HUES64 (cell line): ENCODE data around the gene PRMT3.

ENCODE experiments used
- H3K27ac ChIP-seq: 2 replicates; pipeline ENCODE4 v1.7.0; 2013; ENCODE audit warnings: low read depth, low read length, inconsistent platforms
- H3K27me3 ChIP-seq: 2 replicates; pipeline ENCODE4 v1.6.1; 2013; ENCODE audit warnings: mild to moderate bottlenecking, low read length; ENCODE audit not compliant: insufficient read depth
- H3K36me3 ChIP-seq: 2 replicates; pipeline ENCODE4 v1.6.1; 2013; ENCODE audit warnings: mild to moderate bottlenecking, low read length; ENCODE audit not compliant: insufficient read depth
- H3K4me1 ChIP-seq: 2 replicates; pipeline ENCODE4 v1.6.1; 2013; ENCODE audit warnings: mild to moderate bottlenecking, low read length, moderate library complexity; ENCODE audit not compliant: insufficient read depth
- H3K4me3 ChIP-seq: 2 replicates; pipeline ENCODE4 v1.5.1; 2013; ENCODE audit warnings: mild to moderate bottlenecking, low read length, moderate library complexity
- H3K9ac ChIP-seq: 2 replicates; pipeline ENCODE4 v1.6.1; 2013; ENCODE audit warnings: mild to moderate bottlenecking, low read depth, low read length
- H3K9me3 ChIP-seq: 2 replicates; pipeline ENCODE4 v1.6.1; 2013; ENCODE audit warnings: low read depth, low read length; ENCODE audit not compliant: insufficient read depth
- WGBS: fragments of 150-250, 120-280 bp; methylation state at CpG from one replicate; pipeline ENCODE4 v1.1.7; 2013; ENCODE audit warnings: missing lambda C conversion rate; 5-methylcytosine and 5-hydroxymethylcytosine counted together

The PRMT3 gene

GRCh38 chr11:20429216-20429615 is 41.7 kb downstream of the PRMT3 start:
- H3K9me3 ChIP-seq: no peaks in the 10 kb centered on the region
- H3K27me3 ChIP-seq: no peaks in the 10 kb centered on the region
- no peaks in the 10 kb centered on the region for H3K4me1 ChIP-seq
- H3K4me3 ChIP-seq: no peak overlapping the region
- WGBS: 93% methylated on average over 5 of the region's 5 CpGs
- H3K27ac ChIP-seq: no peak overlapping the region
- H3K36me3 ChIP-seq: peaks cover 26% of the 10 kb centered on the region
- no peak overlapping the region for H3K9ac ChIP-seq

DNA sequence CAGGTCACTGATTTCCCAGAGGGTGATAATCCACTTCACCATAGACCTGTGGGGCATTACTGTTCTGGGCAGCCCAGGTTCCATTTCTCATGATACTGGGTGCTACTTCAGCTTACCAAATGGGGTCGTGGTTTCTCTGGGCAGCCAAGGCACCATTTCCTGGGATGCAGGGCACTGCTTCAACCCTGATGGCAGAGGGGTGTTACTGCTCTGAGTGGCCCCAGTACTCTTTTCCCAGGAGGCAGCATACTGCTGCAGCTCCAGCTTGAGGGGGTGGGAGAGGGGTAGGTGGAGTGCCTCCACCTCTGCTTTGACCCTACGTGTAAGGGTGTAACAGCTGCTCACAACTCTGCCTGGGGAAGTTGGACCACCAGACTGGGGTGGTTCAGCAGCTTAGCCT is 51.1 kb downstream of the PRMT3 start:
- Histone ChIP-seq H3K4me3 (no peak overlapping the region), H3K9ac (no peak overlapping the region), H3K36me3 (no peaks in the 10 kb centered on the region), H3K4me1 (peaks cover 4% of the 10 kb centered on the region; the same call in 1 of the 2 replicates), H3K27me3 (no peaks in the 10 kb centered on the region), H3K9me3 (no peaks in the 10 kb centered on the region), H3K27ac (no peak overlapping the region)
- 95% methylated on average over 2 of the region's 2 CpGs for WGBS

DNA sequence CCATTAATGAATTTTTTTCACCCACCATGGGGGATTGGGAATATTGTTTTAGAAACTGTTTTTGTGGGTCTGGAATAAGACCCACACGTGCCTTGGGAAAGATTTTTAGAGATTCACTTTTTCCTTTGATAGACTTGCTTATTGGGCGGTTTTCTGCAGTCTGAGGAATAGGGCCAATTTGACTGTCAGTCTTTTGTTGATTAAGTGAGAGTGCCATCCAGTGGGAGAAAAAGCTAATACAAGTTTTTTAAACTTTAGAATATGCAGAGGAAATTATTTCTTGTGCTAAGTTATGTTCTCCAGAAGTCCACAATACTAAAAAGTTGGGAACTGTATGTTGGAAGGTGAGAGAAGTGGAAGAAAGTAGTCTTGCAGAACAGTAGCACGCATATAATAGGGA is 56.1 kb downstream of the PRMT3 start:
- Histone ChIP-seq H3K9me3 (no peaks in the 10 kb centered on the region), H3K4me1 (peaks cover 4% of the 10 kb centered on the region; the same call in 1 of the 2 replicates), H3K36me3 (no peaks in the 10 kb centered on the region), H3K27ac (no peak overlapping the region), H3K4me3 (no peak overlapping the region), H3K27me3 (no peaks in the 10 kb centered on the region), H3K9ac (no peak overlapping the region)
- 75% methylated on average over 3 of the region's 3 CpGs for WGBS

- Histone ChIP-seq H3K9ac (no peak overlapping the region), H3K4me3 (no peak overlapping the region), H3K27me3 (no peaks in the 10 kb centered on the region), H3K27ac (no peak overlapping the region), H3K9me3 (no peaks in the 10 kb centered on the region), H3K36me3 (no peaks in the 10 kb centered on the region), H3K4me1 (peaks cover 4% of the 10 kb centered on the region; the same call in 1 of the 2 replicates)
- WGBS: 100% methylated on average over 1 of the region's 1 CpG
Observed at GRCh38 chr11:20444535-20444934, 57.0 kb downstream of the PRMT3 start.

DNA sequence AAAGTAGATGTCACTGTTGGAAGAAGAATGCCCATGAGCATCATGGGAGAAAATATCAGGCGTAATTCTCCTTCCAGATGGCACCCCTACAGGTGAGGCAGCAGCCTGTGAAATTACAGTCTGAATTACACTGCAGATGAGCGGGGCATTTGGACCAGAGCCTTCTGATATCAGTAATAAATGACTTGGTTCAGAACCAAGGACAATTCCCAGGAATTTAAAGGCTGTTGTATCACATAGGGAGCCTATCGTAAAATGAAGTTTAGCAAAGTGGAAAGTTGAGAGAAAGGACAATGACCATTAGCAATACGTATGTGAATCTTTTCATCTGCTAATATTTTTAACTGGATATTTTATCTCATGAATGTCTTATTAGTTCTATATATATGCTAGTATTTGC is 61.3 kb downstream of the PRMT3 start:
- Histone ChIP-seq H3K4me3 (no peak overlapping the region), H3K27ac (no peak overlapping the region), H3K4me1 (no peaks in the 10 kb centered on the region), H3K9me3 (no peaks in the 10 kb centered on the region), H3K36me3 (peaks cover 4% of the 10 kb centered on the region; the same call in 1 of the 2 replicates), H3K9ac (no peak overlapping the region), H3K27me3 (no peaks in the 10 kb centered on the region)
- 94% methylated on average over 3 of the region's 4 CpGs for whole genome bisulfite sequencing

- no peaks in the 10 kb centered on the region for H3K27me3 ChIP-seq
- H3K36me3 ChIP-seq: peaks cover 9% of the 10 kb centered on the region; the same call in 1 of the 2 replicates
- no peak overlapping the region for H3K27ac ChIP-seq
- H3K9ac ChIP-seq: no peak overlapping the region
- no peaks in the 10 kb centered on the region for H3K4me1 ChIP-seq
- H3K9me3 ChIP-seq: no peaks in the 10 kb centered on the region
- 100% methylated on average over 1 of the region's 2 CpGs for WGBS
- no peak overlapping the region for H3K4me3 ChIP-seq
Observed at GRCh38 chr11:20450829-20451228, 63.3 kb downstream of the PRMT3 start.

DNA sequence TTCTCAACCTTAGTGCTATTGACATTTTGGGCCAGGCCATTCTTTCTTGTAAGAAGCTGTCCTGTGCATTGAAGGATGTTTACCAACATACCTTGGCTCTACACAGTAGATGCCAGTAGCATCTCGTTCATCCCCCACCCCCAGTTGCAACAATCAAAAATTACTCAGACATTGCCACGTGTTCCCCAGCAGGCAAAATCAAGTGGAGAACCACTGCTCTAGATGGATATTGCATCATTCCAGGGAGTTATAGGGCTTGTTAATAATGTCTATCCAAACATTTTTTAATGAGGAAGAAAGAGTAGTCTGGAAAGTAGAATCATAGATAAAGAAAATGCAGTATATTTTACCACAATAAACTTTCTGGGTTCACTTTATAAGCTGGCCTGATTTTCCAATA is 64.1 kb downstream of the PRMT3 start:
- H3K27me3 ChIP-seq: no peaks in the 10 kb centered on the region
- H3K27ac ChIP-seq: no peak overlapping the region
- WGBS: 98% methylated on average over 2 of the region's 2 CpGs
- no peaks in the 10 kb centered on the region for H3K4me1 ChIP-seq
- no peaks in the 10 kb centered on the region for H3K9me3 ChIP-seq
- no peak overlapping the region for H3K4me3 ChIP-seq
- no peak overlapping the region for H3K9ac ChIP-seq
- H3K36me3 ChIP-seq: peaks cover 9% of the 10 kb centered on the region; the same call in 1 of the 2 replicates

DNA sequence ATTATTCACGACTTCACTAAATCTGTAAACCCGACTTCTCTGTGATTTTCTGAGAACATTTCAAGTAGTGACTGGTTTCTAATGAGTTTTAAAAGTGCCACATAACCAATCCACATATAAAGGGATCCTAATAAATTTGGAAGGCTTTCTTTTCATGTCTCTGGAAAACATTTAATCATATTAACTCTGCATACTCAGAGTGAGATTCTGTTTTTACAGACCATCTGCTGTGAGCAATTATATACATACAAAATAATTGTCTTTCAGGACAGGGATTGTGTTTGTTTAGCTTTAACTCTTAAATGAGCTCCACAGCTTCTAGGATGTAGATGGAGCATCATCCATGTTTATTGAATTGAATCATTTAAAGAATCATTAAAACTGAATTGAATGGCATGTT is 65.1 kb downstream of the PRMT3 start:
- Histone ChIP-seq H3K9ac (no peak overlapping the region), H3K4me3 (no peak overlapping the region), H3K27ac (no peak overlapping the region), H3K9me3 (no peaks in the 10 kb centered on the region), H3K27me3 (no peaks in the 10 kb centered on the region), H3K36me3 (peaks cover 9% of the 10 kb centered on the region; the same call in 1 of the 2 replicates), H3K4me1 (no peaks in the 10 kb centered on the region)
- 90% methylated on average over 1 of the region's 2 CpGs for WGBS

DNA sequence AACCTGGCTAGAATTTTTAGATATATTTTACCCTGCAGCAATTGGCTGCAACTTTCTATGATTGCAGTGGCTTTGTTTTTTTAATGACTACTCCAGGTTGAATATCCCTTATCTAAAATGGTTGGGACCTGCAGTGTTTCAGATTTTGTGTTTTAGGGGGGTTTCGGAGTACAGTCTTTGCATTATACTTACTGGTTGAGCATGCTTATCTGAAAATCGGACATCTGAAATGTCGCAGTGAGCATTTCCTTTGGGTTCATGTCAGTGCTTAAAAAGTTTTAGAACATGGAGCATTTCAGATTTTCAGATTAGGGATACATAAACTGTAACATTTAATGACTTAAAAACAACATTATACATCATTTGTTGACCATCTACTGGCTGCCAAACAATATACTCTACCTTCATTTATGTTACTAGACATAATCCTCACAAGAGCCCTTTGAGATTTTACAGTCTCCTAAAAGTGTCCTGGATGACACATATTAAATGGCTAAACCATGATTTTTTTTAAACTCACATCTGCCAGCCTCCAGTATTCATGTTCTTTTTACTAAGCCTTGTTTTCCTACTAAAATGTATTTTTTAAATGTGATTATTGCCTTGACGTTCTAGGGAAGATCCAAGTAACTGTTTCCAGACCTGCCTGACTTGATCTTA is 66.3 kb downstream of the PRMT3 start:
- H3K4me3 ChIP-seq: no peak overlapping the region
- H3K27me3 ChIP-seq: no peaks in the 10 kb centered on the region
- no peak overlapping the region for H3K9ac ChIP-seq
- no peaks in the 10 kb centered on the region for H3K9me3 ChIP-seq
- H3K4me1 ChIP-seq: no peaks in the 10 kb centered on the region
- no peak overlapping the region for H3K27ac ChIP-seq
- WGBS: 95% methylated on average over 4 of the region's 4 CpGs
- peaks cover 9% of the 10 kb centered on the region; the same call in 1 of the 2 replicates for H3K36me3 ChIP-seq

DNA sequence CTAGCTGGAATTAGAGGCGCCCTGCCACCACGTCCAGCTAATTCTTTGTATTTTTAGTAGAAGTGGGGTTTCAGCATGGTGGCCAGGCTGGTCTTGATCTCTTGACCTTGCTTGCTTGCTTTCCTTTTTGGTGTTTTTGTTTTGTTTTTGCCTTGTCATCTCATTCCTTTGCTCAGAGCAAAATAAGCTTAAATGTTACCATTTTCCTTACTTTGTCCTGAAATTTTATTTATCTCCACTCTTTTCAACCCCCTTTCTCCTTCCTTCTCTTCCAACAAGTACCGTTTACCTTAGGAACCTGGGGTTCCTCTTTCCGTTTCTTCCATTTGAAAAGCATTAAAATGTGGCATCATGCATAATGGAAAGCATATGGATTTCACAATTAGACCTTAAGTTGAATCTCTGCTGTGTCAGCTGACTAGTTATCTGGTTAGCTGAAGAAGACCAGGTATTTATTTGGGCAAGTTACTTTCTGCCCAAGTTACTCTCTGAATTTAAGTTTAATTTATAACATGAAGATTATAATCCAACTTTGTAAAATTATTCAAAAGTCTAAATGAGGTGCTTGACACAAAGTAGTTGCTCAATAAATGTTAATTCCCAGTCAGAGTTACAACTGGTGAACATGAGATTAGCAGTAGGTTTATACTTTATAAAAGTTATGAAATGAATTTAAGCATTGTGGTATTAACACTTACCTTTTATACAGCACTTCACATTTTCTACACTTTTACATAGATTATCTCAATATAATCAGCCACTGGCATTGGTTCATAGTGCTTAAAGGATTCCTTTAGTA is 69.7 kb downstream of the PRMT3 start:
- H3K4me3 ChIP-seq: no peak overlapping the region
- H3K36me3 ChIP-seq: peaks cover 13% of the 10 kb centered on the region; the same call in 1 of the 2 replicates
- no peaks in the 10 kb centered on the region for H3K9me3 ChIP-seq
- 98% methylated on average over 4 of the region's 4 CpGs for WGBS
- H3K9ac ChIP-seq: no peak overlapping the region
- no peaks in the 10 kb centered on the region for H3K4me1 ChIP-seq
- no peaks in the 10 kb centered on the region for H3K27me3 ChIP-seq
- H3K27ac ChIP-seq: no peak overlapping the region

DNA sequence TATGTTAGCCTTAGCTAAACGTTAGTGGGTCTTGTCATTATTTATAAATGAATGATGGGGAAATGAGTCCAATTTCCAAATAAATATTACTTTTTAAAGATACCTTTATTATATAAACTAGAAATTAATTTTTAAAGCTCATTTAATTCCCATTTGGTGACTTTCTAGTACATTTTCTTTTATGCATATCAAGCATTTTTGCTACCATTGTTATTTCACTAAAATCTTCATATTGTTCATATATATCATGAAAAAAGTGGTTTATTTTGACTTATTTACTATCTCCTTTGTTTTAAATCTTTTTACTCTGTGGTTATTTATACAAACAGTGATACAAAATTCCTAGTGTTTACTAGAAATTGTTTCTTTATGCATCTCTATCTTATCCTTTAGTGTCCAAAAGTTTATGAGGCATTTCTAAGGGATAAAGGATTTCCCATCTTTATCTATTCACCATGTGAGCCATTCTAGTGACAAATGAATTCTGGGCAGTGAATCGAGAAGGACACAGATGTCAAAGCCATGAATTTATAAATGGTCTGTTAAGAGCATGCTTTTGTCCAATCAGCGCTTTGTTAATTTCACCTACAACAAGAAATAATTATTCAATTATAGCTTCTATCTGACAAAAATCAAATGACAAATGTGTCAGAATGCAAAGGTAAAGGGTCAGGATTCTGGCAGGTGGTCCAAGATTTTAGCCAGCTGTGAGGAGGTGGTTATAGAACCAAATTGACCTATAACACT is 70.6 kb downstream of the PRMT3 start:
- H3K9me3 ChIP-seq: no peaks in the 10 kb centered on the region
- no peak overlapping the region for H3K27ac ChIP-seq
- 91% methylated on average over 2 of the region's 3 CpGs for WGBS
- no peaks in the 10 kb centered on the region for H3K27me3 ChIP-seq
- H3K9ac ChIP-seq: no peak overlapping the region
- H3K4me1 ChIP-seq: no peaks in the 10 kb centered on the region
- H3K4me3 ChIP-seq: no peak overlapping the region
- H3K36me3 ChIP-seq: peaks cover 14% of the 10 kb centered on the region; the same call in 1 of the 2 replicates
